ENCODE data around the gene TMOD3. TPM values are rescaled to one million over a fixed set of nuclear protein-coding genes. Genes with fewer than 3 reads are reported as not detected.

Gene TMOD3
- total and polyA plus RNA-seq, 2 donors (not counting 1 experiment from before 2014, with no cell fraction given) = 33.7 to 35.3 TPM

- Histone ChIP-seq H2AFZ (ENCODE audit: low read length) (no peak overlapping the region), H3K4me1 (ENCODE audit: control insufficient read depth, extremely low read depth, insufficient read depth, low read length) (no peaks in the 10 kb centered on the region), H3K9ac (ENCODE audit: insufficient read depth, low read length) (no peak overlapping the region), H3K4me2 (ENCODE audit: extremely low read depth, insufficient read depth, low read length) (no peak overlapping the region), H3K9me3 (ENCODE audit: control insufficient read depth, insufficient read depth, low read depth, low read length) (no peaks in the 10 kb centered on the region), H3K27ac (ENCODE audit: insufficient read depth, low read length) (no peak overlapping the region), H3K27me3 (ENCODE audit: control insufficient read depth, insufficient read depth, low read length) (no peaks in the 10 kb centered on the region), H3K79me2 (ENCODE audit: control insufficient read depth, insufficient read depth, low read length) (no peaks in the 10 kb centered on the region), H3K36me3 (ENCODE audit: control insufficient read depth, insufficient read depth, low read length) (peaks cover 1% of the 10 kb centered on the region), H4K20me1 (ENCODE audit: control insufficient read depth, extremely low read depth, insufficient read depth, low read length) (no peaks in the 10 kb centered on the region), H3K4me3 (replicated peaks in 1 of 4; ENCODE audit: control extremely low read depth in 1 of 4, insufficient read depth in 1 of 4, low read depth in 3 of 4, low read length in 4 of 4) (no peak overlapping the region)
- peak in 1 of 2 donors; percentile 15 for DNase-seq (ENCODE audit: low read depth in 2 of 2)
- no peak for TF ChIP-seq EZH2 (IDR thresholded peaks at IDR 0.05; ENCODE audit: low read length, missing control alignments)
- TF ChIP-seq CTCF (conservative IDR thresholded peaks at IDR 0.05 in 1 of 2, IDR thresholded peaks at IDR 0.05 in 1 of 2; ENCODE audit: low read depth in 1 of 2, low read length in 2 of 2) = no peak
Observed at GRCh38 chr15:51939216-51939615, 109.8 kb downstream of the TMOD3 start.

GRCh38 chr15:51947124-51947523 is 117.7 kb downstream of the TMOD3 start:
- TF ChIP-seq EZH2 (IDR thresholded peaks at IDR 0.05; ENCODE audit: low read length, missing control alignments) (no peak), CTCF (conservative IDR thresholded peaks at IDR 0.05 in 1 of 2, IDR thresholded peaks at IDR 0.05 in 1 of 2; ENCODE audit: low read depth in 1 of 2, low read length in 2 of 2) (no peak)
- Histone ChIP-seq H4K20me1 (ENCODE audit: control insufficient read depth, extremely low read depth, insufficient read depth, low read length) (no peaks in the 10 kb centered on the region), H2AFZ (ENCODE audit: low read length) (no peak overlapping the region), H3K79me2 (ENCODE audit: control insufficient read depth, insufficient read depth, low read length) (no peaks in the 10 kb centered on the region), H3K9me3 (ENCODE audit: control insufficient read depth, insufficient read depth, low read depth, low read length) (no peaks in the 10 kb centered on the region), H3K9ac (ENCODE audit: insufficient read depth, low read length) (no peak overlapping the region), H3K27ac (ENCODE audit: insufficient read depth, low read length) (no peak overlapping the region), H3K36me3 (ENCODE audit: control insufficient read depth, insufficient read depth, low read length) (peaks cover 15% of the 10 kb centered on the region), H3K27me3 (ENCODE audit: control insufficient read depth, insufficient read depth, low read length) (no peaks in the 10 kb centered on the region), H3K4me1 (ENCODE audit: control insufficient read depth, extremely low read depth, insufficient read depth, low read length) (no peaks in the 10 kb centered on the region), H3K4me2 (ENCODE audit: extremely low read depth, insufficient read depth, low read length) (no peak overlapping the region), H3K4me3 (replicated peaks in 1 of 4; ENCODE audit: control extremely low read depth in 1 of 4, insufficient read depth in 1 of 4, low read depth in 3 of 4, low read length in 4 of 4) (no peak overlapping the region)
- peak in 1 of 2 donors; percentile 18 for DNase-seq (ENCODE audit: low read depth in 2 of 2)

- no peaks in the 10 kb centered on the region for H4K20me1 ChIP-seq (ENCODE audit: control insufficient read depth, extremely low read depth, insufficient read depth, low read length)
- H3K36me3 ChIP-seq (ENCODE audit: control insufficient read depth, insufficient read depth, low read length) = peaks cover 11% of the 10 kb centered on the region
- no peaks in the 10 kb centered on the region for H3K4me1 ChIP-seq (ENCODE audit: control insufficient read depth, extremely low read depth, insufficient read depth, low read length)
- H3K9me3 ChIP-seq (ENCODE audit: control insufficient read depth, insufficient read depth, low read depth, low read length) = no peaks in the 10 kb centered on the region
- no peaks in the 10 kb centered on the region for H3K79me2 ChIP-seq (ENCODE audit: control insufficient read depth, insufficient read depth, low read length)
- H3K4me2 ChIP-seq (ENCODE audit: extremely low read depth, insufficient read depth, low read length) = no peak overlapping the region
- no peak overlapping the region for H2AFZ ChIP-seq (ENCODE audit: low read length)
- H3K9ac ChIP-seq (ENCODE audit: insufficient read depth, low read length) = no peak overlapping the region
- H3K4me3 ChIP-seq (replicated peaks in 1 of 4; ENCODE audit: control extremely low read depth in 1 of 4, insufficient read depth in 1 of 4, low read depth in 3 of 4, low read length in 4 of 4) = no peak overlapping the region
- no peak for DNase-seq (ENCODE audit: low read depth in 2 of 2)
- no peak overlapping the region for H3K27ac ChIP-seq (ENCODE audit: insufficient read depth, low read length)
- TF ChIP-seq CTCF (conservative IDR thresholded peaks at IDR 0.05 in 1 of 2, IDR thresholded peaks at IDR 0.05 in 1 of 2; ENCODE audit: low read depth in 1 of 2, low read length in 2 of 2) (no peak), EZH2 (IDR thresholded peaks at IDR 0.05; ENCODE audit: low read length, missing control alignments) (no peak)
- H3K27me3 ChIP-seq (ENCODE audit: control insufficient read depth, insufficient read depth, low read length) = no peaks in the 10 kb centered on the region
Observed at GRCh38 chr15:51952805-51953204, 123.4 kb downstream of the TMOD3 start.
